LoVo (cell line): Measurements from ENCODE around the gene GAREM2.

ENCODE experiments used
- DNase-seq: peaks from one replicate; pipeline ENCODE4 v3.0.0-alpha.2; 2016; ENCODE audit warnings: low spot score

GAREM2 gene

DNA sequence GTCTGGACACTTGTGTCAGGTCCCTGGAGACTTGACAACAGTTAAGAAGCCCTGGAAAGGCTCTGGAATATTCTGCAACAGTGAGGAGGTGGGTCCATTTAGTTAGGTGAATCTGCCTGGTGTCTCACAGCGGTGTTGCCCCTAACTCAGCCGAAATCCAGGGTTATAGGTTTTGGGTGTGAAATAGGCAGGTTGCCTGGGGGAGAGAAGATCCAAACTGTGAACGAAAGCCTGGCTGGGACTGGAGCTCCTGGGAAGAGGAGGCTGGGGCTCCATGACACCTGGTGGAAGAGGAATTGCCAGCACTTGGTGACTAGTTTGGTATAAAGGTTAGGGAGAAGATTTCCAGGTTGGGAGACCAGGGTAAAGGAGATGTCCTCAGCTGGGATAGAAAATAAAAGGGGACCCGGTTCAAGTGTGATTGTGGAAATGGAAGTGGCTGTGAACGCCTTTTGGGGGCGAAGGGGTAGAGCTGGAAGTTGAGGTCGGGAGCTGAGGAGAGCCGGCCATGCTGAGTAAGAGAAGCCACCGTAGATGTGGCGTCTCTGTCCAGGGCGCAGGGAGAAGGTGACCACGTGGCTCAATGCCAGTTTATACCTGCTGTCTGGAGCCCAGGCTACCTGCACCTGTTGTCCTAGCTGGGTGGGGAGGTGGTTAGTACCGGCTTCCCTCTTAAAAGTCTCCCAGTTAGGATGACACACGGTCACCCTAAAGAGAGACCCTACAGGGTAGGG, 3.0 kb upstream of the GAREM2 start:
- no peak for DNase-seq

DNA sequence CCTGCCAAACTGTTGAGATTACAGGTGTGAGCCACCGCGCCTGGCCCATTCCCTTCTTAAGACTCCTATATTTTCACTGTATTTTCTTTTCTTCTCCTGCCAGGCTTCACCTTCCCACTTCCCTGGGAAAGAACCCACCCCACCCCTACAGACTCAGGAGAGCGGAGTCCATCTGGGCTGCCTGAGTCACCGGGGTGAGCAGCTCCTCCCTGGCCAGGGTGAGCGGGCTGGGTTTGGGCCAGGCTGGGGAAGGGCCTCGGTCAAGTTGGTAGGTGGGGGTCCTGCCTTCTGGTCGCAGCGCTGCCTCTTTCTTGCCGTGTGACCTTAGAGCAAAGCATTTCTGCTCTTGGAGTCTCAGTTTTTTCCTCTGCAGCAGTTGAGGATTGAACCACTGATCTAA, 2.1 kb upstream of the GAREM2 start:
- DNase-seq: peak; percentile 15

DNA sequence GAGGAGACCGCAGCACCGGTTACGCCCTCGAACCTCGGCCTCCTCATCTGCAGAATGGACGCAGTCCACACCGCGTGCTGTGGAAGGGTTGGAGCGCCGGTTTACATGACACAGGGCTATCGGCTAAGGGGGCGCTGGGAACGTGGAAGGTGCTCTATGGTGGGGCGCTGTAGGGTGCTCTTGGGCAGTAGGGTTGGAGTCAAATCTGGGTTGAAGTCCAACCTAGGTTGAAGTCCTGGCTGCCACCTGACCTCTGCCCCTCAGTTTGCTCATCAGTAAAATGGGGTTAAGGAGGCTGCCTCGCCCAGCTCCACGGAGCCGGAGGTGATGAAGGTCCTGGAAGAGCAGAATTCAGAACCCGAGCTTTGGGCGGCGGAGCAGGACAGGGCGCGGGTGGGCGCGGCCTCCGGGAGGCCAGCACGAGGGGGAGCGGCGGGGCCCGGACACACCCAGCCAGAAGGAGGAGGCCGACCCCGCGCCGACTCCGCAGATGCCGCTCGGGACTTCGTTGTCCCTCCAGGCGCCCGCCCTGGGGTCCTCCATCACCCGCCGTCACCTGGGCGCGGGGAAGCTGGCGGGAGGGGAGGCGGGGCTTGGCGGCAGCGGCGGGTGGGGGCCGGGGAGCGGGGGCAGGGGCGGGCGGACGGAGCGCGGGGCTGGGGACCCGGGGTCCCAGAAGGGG, 558 bp upstream of the GAREM2 start:
- peak; percentile 13 for DNase-seq

DNA sequence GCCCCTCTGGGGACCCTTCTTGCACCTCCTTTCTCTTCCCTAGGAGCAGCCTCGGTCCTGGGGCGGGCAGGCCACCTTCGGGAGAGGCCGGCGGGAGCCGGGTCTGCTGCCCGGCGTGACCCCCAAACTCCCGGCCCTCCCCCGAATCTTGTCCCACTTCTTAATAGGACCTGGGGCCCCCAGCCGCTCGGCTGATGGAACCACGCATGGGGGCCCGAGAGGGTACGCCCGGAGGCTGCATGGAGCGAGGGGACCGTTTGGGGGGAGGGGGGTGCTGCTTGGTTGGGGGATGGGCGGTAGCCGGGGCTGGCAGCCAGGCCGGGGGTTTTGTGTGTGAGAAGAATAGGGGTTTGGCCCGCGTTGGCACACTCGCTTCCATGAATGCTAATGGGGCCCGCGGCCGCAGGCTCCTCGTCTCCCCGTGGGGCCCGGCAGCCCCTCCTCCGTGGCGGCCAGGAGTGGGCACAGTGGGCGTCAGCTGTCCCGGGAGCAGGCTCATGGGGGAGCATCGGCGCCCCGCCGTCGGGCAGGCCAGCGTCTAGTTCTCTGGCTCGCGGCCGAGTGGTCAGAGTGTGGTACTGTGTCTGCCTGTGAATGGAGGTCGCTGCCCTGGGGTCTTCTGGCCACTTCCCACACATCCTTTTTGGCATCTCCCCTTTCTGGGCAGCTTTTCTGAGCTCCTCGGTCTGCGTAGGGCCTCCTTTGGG, 1.0 kb downstream of the GAREM2 start:
- no peak for DNase-seq

DNA sequence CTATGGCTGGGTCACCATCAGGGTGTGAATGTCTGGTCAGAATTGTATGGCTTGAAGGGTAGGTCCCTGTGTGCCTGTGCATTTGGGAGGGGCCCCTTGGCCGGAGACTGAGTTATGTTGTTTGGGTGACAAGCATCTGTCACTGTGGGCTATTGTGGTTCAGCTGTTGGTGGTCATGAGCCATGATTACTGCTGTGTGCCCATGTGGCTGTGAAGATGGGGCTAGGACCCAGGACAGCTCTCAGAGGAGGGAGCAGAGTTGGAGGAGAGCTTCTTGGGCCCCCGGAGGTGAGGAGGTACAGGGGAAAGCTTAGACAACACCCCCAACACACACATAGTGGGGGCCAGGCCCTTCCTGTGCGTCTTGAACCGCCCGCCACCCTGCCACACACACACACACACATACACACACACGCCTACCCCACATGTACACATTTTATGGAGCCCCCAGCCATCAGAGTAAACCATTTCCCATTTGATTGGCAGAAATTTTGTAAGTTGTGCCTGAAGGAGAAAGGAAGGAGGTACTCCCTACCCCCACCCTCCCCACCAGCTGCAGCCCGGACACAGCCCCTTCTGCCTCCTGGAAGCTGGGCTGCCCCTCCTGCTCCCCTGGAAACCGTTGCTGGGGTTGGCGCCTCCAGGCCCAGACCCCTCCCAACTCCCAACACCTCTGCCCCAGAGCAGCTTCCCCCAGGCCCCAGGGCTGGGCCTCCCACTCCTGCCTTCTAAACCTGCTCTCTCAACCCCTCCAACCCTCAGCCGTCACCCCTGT, 2.0 kb downstream of the GAREM2 start:
- no peak for DNase-seq

DNA sequence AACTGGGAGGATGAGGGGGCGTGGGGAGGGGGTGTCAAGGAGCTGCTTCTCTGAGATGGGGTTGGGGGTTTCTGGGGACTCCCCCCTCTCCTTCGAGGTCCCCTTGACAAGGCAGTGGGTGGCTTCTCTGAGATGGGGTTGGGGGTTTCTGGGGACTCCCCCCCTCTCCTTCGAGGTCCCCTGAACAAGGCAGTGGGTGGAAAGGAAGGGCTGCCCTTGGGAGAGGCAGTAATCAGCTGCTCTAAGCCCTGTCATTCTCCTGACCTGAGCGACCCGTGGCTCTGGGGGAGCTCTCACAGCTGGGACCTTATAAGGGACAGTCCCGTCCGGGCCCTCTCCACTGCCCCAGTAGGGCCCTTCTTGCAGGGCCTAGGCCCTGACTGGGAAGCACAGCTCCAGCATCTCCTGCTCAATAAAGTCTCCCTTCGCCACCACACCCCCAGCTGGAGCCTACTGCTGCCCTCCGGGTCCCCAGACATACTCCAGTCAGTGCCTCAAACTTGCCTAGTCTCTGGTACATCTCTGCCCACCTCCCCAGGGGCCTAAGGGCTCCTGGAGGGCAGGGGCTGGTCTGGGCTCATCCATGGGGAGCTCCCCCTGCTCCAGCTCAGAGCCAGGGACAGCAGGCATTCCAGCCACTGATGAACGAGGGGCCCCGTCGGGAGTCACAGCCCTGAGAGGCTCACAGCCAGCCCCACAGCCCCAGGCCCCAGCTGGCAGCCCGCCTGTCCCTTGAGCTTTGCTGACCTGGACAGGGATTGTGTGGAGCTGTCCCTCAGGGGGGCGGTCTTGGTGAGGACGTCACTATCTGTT, 2.8 kb downstream of the GAREM2 start:
- no peak for DNase-seq

DNA sequence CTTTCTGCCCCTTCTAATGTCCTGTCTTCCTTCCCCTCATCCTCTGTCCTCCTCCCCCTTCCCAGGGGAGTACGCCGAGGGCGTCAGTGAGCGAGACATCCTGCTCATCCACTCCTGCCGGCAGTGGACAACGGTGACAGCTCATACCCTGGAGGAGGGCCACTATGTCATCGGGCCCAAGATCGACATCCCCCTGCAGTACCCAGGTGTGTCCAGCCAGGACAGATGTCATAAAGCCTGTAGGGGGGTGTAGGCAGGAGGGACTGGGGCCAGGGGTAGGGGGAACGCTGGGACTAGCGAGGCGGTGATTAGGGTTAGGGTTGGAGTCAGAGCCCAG, 3.4 kb downstream of the GAREM2 start:
- no peak for DNase-seq

DNA sequence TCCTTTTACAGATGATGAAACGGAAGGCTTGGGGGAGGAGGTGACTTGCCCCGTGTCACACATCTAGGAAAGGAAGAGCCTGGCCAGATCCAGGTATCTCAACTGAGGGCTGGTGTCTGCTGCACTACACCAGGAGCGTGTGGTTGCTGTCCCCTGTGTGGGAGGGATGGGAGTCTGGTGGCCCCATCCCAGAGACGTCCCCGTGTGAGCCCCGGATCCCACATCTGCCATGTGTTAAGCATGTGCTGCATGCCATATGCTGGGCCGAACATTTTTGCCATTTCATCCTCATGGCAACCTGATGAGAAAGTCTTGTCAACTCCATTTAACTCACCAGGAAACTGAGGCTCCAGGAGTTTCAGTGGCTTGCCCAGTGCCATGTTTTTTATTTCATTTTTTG, 4.2 kb downstream of the GAREM2 start:
- DNase-seq: no peak

DNA sequence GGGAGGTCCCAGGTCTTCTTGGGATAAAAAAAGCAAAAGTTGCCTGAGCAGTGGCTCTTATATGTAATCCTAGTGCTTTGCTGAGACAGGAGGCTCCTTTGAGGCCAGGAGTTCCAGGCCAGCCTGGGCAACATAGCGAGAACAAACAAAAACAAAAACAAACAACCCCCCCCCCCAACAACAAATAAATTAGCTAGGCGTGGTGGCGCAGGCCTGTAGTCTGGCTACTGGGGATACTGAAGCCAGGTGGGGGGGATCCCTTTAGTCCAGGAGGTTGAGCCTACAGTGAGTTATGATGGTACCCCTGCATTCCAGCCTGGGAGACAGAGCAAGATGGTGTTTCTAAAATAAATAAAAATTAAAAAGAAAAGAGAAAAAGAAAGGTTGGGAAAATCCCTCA, 5.4 kb downstream of the GAREM2 start:
- no peak for DNase-seq

DNA sequence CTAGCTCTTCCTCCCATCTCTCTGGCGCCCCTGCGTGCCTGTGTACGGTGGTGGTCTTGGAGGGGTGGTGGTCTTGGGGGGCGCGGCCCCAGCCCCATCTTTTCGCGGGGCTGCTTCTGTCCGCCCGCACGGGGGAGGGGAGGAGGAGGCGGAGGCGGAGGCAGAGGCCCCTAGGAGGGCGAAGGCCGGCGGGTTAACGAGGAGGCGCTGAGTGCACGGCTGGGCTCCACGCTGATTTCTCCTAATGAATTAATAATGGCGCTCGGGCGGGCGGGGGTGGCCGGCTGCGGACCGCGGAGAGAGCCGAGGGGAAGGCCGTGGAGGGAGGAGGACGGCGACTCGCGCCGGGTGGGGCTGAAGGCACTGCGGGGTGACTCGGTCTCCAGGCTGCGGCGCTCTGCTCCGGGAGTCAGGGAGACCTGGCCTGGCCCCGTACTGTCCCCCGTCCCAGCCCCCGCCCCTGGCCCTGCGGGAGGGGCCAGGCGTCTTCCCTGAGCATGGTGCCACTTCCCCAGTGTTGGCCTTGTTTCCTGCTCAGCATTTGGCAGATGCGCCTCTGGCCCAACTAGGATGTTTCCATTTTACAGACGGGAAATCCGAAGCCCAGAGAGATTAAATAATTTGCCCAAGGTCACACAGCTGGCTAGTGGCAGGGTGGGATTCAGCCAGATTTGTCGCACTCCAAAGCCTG, 6.0 kb downstream of the GAREM2 start:
- DNase-seq: no peak

DNA sequence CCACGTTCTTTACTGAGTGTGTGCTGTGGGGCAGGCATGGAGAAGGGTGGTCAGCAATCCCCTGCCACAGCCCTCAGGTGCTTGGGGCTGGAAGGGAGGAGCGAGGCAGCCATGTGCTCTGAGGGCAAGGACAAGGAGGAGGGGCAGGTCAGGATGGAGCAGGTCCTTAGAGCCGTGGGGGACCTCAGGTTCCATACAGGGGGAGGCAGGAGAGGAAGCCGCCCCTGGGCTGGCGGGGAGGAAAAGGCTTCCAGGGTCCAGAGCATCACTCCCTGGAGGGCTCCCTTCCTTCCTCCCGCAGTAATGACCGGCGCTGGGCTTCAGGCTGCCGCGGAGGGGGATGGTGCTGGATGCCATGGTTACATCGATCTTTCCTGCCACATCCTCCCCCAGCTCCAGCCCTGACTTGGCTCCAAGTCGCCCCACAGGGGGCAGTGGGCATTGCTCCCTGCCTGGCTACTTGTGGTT, 6.6 kb downstream of the GAREM2 start:
- DNase-seq: no peak

DNA sequence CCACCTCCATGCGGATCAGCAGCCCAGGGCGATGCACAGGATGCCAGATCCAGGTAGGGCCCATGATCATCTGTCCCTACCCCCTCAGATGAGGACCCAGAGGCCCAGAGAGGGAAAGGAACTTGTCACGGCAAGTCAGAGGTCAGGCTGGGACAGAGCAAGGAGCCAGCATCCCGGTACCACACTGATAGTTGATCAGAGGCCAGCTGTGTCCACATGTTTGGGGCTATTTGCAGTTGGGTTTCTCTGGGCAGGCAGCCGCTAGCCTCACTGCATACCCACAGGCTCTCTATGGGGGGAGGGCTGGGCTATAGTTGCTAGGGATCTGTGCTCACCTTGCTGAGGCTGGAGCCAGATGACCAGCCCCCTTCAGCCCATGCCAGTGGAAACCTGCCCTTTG, 9.6 kb downstream of the GAREM2 start:
- DNase-seq: no peak

DNA sequence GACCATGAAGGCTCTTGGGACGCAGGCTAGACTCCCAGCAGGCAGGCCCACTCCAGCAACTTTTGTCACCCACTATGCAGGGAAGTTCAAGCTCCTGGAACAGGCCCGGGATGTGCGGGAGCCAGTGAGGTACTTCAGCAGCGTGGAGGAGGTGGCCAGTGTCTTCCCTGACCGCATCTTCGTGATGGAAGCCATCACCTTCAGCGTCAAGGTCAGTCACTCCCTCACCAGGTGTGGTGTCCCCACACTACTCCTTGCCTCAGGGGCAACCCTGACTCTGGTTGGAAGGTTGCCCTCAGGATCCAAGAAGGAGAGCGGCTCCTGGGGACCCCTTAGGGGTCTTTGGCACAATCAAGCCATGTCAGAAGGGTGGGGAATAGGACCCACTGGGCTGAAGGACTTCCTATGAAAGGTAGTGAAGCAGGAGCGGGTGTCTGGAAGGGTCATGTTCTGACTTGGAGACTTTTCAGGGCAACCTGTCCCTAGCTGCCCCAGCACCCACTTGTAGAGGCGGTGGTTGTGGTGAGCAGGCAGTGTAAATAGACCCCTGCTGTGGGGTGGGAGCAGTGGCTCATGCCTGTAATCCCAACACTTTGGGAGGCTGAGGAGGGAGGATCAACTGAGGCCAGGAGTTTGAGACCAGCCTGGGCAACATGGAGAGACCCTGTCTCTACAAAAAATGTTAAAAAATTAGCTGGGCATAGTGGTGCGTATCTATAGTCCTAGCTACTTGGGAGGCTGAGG, 10.2 kb downstream of the GAREM2 start:
- DNase-seq: no peak

DNA sequence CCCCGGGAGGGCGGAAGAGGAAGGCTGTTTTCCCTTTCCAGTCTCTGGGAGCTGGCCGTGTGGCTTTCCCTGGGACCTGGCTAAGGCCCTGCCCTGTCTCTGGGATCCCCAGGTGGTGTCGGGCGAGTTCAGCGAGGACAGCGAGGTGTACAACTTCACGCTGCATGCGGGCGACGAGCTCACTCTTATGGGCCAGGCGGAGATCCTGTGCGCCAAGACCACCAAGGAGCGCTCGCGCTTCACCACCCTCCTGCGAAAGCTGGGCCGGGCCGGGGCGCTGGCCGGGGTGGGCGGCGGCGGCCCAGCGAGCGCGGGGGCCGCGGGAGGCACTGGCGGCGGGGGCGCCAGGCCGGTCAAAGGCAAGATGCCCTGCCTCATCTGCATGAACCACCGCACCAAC, 11.2 kb downstream of the GAREM2 start:
- no peak for DNase-seq

DNA sequence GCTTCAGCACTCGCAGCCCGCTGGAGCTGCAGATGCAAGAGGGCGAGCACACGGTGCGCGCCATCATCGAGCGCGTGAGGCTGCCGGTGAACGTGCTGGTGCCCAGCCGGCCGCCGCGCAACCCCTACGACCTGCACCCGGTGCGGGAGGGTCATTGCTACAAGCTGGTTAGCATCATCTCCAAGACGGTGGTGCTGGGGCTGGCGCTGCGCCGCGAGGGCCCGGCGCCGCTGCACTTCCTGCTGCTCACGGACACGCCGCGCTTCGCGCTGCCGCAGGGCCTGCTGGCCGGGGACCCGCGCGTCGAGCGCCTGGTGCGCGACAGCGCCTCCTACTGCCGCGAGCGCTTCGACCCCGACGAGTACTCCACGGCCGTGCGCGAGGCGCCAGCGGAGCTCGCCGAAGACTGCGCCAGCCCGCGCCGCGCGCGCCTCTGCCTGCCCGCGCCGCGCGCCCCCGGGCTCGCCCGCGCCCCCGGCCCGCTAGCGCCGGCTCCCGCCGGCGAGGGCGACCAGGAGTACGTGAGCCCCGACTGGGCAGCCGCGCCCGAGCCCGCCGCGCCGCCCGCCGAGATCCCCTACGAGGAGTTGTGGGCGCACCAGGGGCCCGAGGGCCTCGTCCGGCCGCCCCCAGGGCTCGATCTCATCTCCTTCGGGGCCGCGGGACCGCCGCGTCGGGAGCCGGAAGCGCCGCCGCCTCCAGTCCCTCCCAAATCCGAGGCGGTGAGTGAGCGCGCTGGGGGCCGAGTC, 11.8 kb downstream of the GAREM2 start:
- DNase-seq: peak; percentile 43

DNA sequence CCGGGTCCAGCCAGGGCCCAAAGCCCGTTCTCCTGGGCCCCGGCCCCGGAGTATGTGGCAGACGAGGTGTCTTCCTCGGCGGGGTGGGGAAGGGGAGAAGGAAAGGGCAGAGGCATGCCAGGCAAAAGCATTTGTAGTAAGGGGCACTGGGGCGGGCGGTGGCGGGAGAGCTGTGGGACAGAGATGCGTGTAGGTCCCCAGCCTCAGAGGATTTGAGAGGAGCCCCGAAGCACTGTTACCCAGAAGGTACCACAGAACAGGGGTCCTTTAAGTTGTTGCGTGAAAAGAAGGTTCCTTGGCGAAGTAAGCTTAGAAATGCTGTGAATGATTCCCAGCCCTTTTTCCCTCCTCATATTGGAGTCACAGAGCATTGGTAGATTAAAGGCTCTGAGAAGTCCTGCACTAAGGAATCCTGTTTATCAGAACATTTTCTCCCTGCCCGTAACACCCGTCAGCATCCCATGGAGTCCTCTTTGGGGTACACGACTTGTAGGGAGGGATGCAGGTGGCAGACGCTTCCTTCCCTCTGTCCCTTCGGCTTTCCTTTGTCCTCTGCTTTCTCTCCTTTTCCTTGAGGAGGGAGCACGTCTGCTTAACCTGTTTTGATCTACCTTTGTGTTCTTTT, 12.5 kb downstream of the GAREM2 start:
- DNase-seq: no peak

DNA sequence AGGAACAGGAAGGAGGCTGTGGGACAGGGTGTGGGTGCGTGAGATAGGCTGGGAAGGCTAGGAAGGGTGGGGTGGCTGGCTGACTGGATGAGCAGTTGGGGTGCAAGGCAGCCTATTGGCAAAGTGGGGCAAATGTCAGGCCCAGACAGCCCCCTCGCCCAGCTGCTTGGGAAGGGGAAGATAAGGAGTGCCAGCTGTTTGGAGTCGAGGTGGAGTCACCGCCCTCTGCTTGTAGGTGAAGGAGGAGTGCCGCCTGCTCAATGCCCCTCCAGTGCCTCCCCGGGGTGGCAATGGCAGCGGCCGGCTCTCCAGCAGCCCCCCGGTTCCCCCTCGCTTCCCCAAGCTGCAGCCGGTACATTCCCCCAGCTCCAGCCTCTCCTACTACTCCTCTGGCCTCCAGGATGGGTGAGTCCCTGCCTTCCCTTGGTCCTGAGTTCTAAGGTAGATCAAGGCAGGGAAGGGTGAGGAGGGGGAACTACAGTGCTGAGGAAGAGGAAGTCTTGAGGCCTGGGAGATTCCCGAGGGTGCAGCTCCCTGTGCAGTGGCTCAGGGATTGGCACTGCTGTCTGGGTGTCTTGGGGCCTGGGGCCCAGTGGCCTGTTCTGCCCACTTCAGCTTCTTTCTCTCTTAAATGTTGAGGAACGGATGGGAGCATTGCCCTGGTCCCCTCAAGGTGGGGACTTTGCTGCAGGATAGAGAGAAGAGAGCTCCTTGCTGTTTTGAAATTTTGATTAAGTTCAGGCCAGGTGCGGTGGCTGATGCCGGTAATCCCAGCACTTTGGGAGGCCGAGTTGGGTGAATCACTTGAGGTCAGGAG, 13.3 kb downstream of the GAREM2 start:
- no peak for DNase-seq

DNA sequence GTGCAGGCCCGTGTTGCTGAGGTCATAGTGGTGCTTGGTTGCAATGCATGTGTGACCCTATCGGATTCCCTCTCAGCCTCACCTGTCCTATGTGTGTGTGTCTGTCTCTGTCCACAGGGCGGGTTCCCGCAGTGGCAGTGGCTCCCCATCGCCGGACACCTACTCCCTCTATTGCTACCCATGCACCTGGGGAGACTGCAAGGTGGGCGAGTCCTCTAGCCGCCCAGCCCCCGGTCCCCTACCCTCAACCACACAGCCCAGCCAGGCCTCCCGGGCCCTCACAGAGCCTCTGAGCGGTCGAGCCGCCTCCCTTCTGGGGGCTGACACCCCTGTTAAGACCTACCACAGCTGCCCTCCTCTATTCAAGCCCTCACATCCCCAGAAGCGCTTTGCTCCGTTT, 14.2 kb downstream of the GAREM2 start:
- DNase-seq: no peak
